Measurements from ENCODE around the gene BOLA3.

The BOLA3 gene

GRCh38 chr2:74147727-74148456, at the start of gene BOLA3:
Gene BOLA3, minus strand, starts transcription at chr2:74147912. Its CDS starts 38 bp downstream, at chr2:74147874.
- peak within 1 kb of the TSS; percentile 88 for H3K4me3 ChIP-seq (ENCODE audit: low read length)
- no peaks in the 10 kb centered on the region for H3K27me3 ChIP-seq (replicated peaks; ENCODE audit: insufficient read depth, low read length)
- TF ChIP-seq EZH2phosphoT487 (IDR thresholded peaks at IDR 0.05; ENCODE audit: low read length) (no peak), EZH2 (optimal IDR thresholded peaks at IDR 0.05; ENCODE audit: low read depth, low read length) (no peak), CTCF (IDR thresholded peaks at IDR 0.05; ENCODE audit: low read length) (peak; percentile 66)
- H3K9me2 ChIP-seq (replicated peaks; ENCODE audit: insufficient read depth, low read length): no peaks in the 10 kb centered on the region
- peak; percentile 89 for DNase-seq
- peaks cover 25% of the 10 kb centered on the region for H3F3A ChIP-seq (ENCODE audit: insufficient read depth, low read length)
- peaks cover 17% of the 10 kb centered on the region for H3K79me2 ChIP-seq (ENCODE audit: low read length)
- H3K9ac ChIP-seq (ENCODE audit: low read length): peak within 1 kb of the TSS; percentile 92
- peak within 1 kb of the TSS; percentile 100 for H2AFZ ChIP-seq (ENCODE audit: low read length)
- no peaks in the 10 kb centered on the region for H3K9me3 ChIP-seq (replicated peaks; ENCODE audit: insufficient read depth, low read length)
- H4K20me1 ChIP-seq (ENCODE audit: insufficient read depth, low read length): no peaks in the 10 kb centered on the region
- H3K36me3 ChIP-seq (replicated peaks; ENCODE audit: insufficient read depth, low read length): no peaks in the 10 kb centered on the region
- H3K4me1 ChIP-seq (ENCODE audit: low read length): peaks cover 18% of the 10 kb centered on the region
- H3K27ac ChIP-seq (ENCODE audit: low read length): peak within 1 kb of the TSS; percentile 48; the same call in 1 of the 2 replicates
- peak within 1 kb of the TSS; percentile 100 for H3K4me2 ChIP-seq (ENCODE audit: low read depth, low read length)

GRCh38 chr2:74197049-74197448, 49.3 kb upstream of the BOLA3 start:
- Histone ChIP-seq H3K9ac (ENCODE audit: low read length) (no peak overlapping the region), H2AFZ (ENCODE audit: low read length) (no peak overlapping the region), H3K9me3 (replicated peaks; ENCODE audit: insufficient read depth, low read length) (no peaks in the 10 kb centered on the region), H4K20me1 (ENCODE audit: insufficient read depth, low read length) (0 out of 2 replicates have a peak, but pooled peaks cover 8% of the 10 kb centered on the region), H3K9me2 (replicated peaks; ENCODE audit: insufficient read depth, low read length) (no peaks in the 10 kb centered on the region), H3K4me1 (ENCODE audit: low read length) (peaks cover 22% of the 10 kb centered on the region), H3K79me2 (ENCODE audit: low read length) (peaks cover 36% of the 10 kb centered on the region), H3K27ac (ENCODE audit: low read length) (no peak overlapping the region), H3K4me2 (ENCODE audit: low read depth, low read length) (no peak overlapping the region), H3K36me3 (replicated peaks; ENCODE audit: insufficient read depth, low read length) (no peaks in the 10 kb centered on the region; the same call in 1 of the 2 replicates), H3F3A (ENCODE audit: insufficient read depth, low read length) (peaks cover 12% of the 10 kb centered on the region), H3K27me3 (replicated peaks; ENCODE audit: insufficient read depth, low read length) (no peaks in the 10 kb centered on the region), H3K4me3 (ENCODE audit: low read length) (no peak overlapping the region)
- no peak for DNase-seq
- TF ChIP-seq CTCF (IDR thresholded peaks at IDR 0.05; ENCODE audit: low read length) (no peak), EZH2 (optimal IDR thresholded peaks at IDR 0.05; ENCODE audit: low read depth, low read length) (no peak), EZH2phosphoT487 (IDR thresholded peaks at IDR 0.05; ENCODE audit: low read length) (no peak)

GRCh38 chr2:74194799-74195198, 47.1 kb upstream of the BOLA3 start:
- H3K9ac ChIP-seq (ENCODE audit: low read length): no peak overlapping the region
- H3K27me3 ChIP-seq (replicated peaks; ENCODE audit: insufficient read depth, low read length): no peaks in the 10 kb centered on the region
- H4K20me1 ChIP-seq (ENCODE audit: insufficient read depth, low read length): 0 out of 2 replicates have a peak, but pooled peaks cover under 1% of the 10 kb centered on the region
- no peak overlapping the region for H2AFZ ChIP-seq (ENCODE audit: low read length)
- H3K9me2 ChIP-seq (replicated peaks; ENCODE audit: insufficient read depth, low read length): no peaks in the 10 kb centered on the region
- no peak overlapping the region for H3K4me2 ChIP-seq (ENCODE audit: low read depth, low read length)
- no peak overlapping the region for H3K27ac ChIP-seq (ENCODE audit: low read length)
- H3F3A ChIP-seq (ENCODE audit: insufficient read depth, low read length): peaks cover 9% of the 10 kb centered on the region
- H3K4me1 ChIP-seq (ENCODE audit: low read length): peaks cover 5% of the 10 kb centered on the region; the same call in 1 of the 2 replicates
- DNase-seq: no peak
- no peaks in the 10 kb centered on the region for H3K9me3 ChIP-seq (replicated peaks; ENCODE audit: insufficient read depth, low read length)
- H3K36me3 ChIP-seq (replicated peaks; ENCODE audit: insufficient read depth, low read length): no peaks in the 10 kb centered on the region
- no peak overlapping the region for H3K4me3 ChIP-seq (ENCODE audit: low read length)
- peaks cover 14% of the 10 kb centered on the region for H3K79me2 ChIP-seq (ENCODE audit: low read length)
- TF ChIP-seq EZH2 (optimal IDR thresholded peaks at IDR 0.05; ENCODE audit: low read depth, low read length) (no peak), CTCF (IDR thresholded peaks at IDR 0.05; ENCODE audit: low read length) (no peak), EZH2phosphoT487 (IDR thresholded peaks at IDR 0.05; ENCODE audit: low read length) (no peak)

All from MM.1S (cell line).